Peyer's patch (tissue), 4 donors: ENCODE results near the gene POLDIP3. TPM values are rescaled to one million over a fixed set of nuclear protein-coding genes. Genes with fewer than 3 reads are reported as not detected.

Experiments used
- DNase-seq, 3 donors: peaks; one replicate each; pipeline ENCODE4 v3.0.0-alpha.2; 2017 to 2019
- H3K27ac ChIP-seq, 4 donors: fragments of 200-600 bp; sonication (generic); one replicate each; pipeline ENCODE4 v1.5.1; 2016 to 2019
- H3K27me3 ChIP-seq, 2 donors: fragments of 200-600 bp; sonication (generic); one replicate each; pipeline ENCODE4 v1.5.1; 2019
- H3K36me3 ChIP-seq, 3 donors: fragments of 200-600 bp; sonication (generic); one replicate each; pipeline ENCODE4 v1.5.1; 2016 to 2019
- H3K4me1 ChIP-seq, 4 donors: fragments of 200-600 bp; sonication (generic); one replicate each; pipeline ENCODE4 v1.5.1; 2016 to 2019
- H3K4me3 ChIP-seq, 4 donors: fragments of 200-600 bp; sonication (generic); 1 replicate in 3 of 4; 2 replicates in 1 of 4; pipeline ENCODE4 v1.5.1; 2016 to 2019; ENCODE audit warnings: mild to moderate bottlenecking in 1 of 4
- H3K9me3 ChIP-seq, 4 donors: fragments of 200-600 bp; sonication (generic); one replicate each; pipeline ENCODE4 v1.5.1; 2016 to 2019; ENCODE audit warnings: mild to moderate bottlenecking in 1 of 4
- CTCF ChIP-seq, 6 experiments: fragments of 450-650 bp in 4 of 6; fragments of 200-600 bp in 2 of 6; sonication (generic) in 1 of 6; IDR thresholded peaks; one replicate each; pipeline ENCODE4 v1.5.1; 2017 to 2019; ENCODE audit warnings: antibody characterized with exemption in 6 of 6, mild to moderate bottlenecking in 3 of 6, moderate library complexity in 1 of 6
- POLR2A ChIP-seq, 2 donors: fragments of 450-650 bp; IDR thresholded peaks; one replicate each; pipeline ENCODE4 v1.5.1; 2017; ENCODE audit warnings: antibody characterized with exemption in 2 of 2, mild to moderate bottlenecking in 2 of 2, moderate library complexity in 2 of 2
- total RNA-seq, 4 donors: library from RNA; depleted of rRNA; stranded (reverse); fragments of >200 nt; gene quantifications; one replicate each; pipeline ENCODE4 v1.1.0, GENCODE V29; 2016

The POLDIP3 gene
- total RNA-seq, 4 donors from 2014 or later = 30.3 to 42.9 (median 38.0) TPM

GRCh38 chr22:42626431-42626830 is 11.7 kb upstream of the POLDIP3 start:
- Histone ChIP-seq H3K9me3 (no peaks in the 10 kb centered on the region), H3K27me3 (no peaks in the 10 kb centered on the region), H3K4me1 (peaks cover 0 to 21% (median 10%) of the 10 kb centered on the region in 4 donors), H3K4me3 (no peak overlapping the region), H3K27ac (no peak overlapping the region), H3K36me3 (peaks cover 0 to 88% (median 0%) of the 10 kb centered on the region in 3 donors)
- TF ChIP-seq POLR2A (IDR thresholded peaks at IDR 0.05) (no peak), CTCF (IDR thresholded peaks at IDR 0.05) (no peak)
- no peak for DNase-seq

- H3K4me3 ChIP-seq = no peak overlapping the region
- no peak overlapping the region for H3K27ac ChIP-seq
- peaks cover 0 to 22% (median 14%) of the 10 kb centered on the region in 4 donors for H3K4me1 ChIP-seq
- no peak for DNase-seq
- H3K27me3 ChIP-seq = no peaks in the 10 kb centered on the region
- H3K36me3 ChIP-seq = peaks cover 0 to 78% (median 0%) of the 10 kb centered on the region in 3 donors
- no peaks in the 10 kb centered on the region for H3K9me3 ChIP-seq
- no peak for TF ChIP-seq CTCF (IDR thresholded peaks at IDR 0.05)
- TF ChIP-seq POLR2A (IDR thresholded peaks at IDR 0.05) = no peak
Observed at GRCh38 chr22:42625416-42625815, 10.7 kb upstream of the POLDIP3 start.

GRCh38 chr22:42624551-42625106 is 9.9 kb upstream of the POLDIP3 start:
- no peak for TF ChIP-seq CTCF (IDR thresholded peaks at IDR 0.05)
- TF ChIP-seq POLR2A (IDR thresholded peaks at IDR 0.05) = no peak
- peaks cover 0 to 74% (median 0%) of the 10 kb centered on the region in 3 donors for H3K36me3 ChIP-seq
- DNase-seq = no peak

GRCh38 chr22:42623756-42624441 is 9.2 kb upstream of the POLDIP3 start:
- DNase-seq = no peak
- Histone ChIP-seq H3K27me3 (no peaks in the 10 kb centered on the region), H3K36me3 (peaks cover 0 to 74% (median 0%) of the 10 kb centered on the region in 3 donors), H3K4me3 (no peak overlapping the region), H3K4me1 (peaks cover 0 to 22% (median 15%) of the 10 kb centered on the region in 4 donors), H3K27ac (peak overlapping the region in 3 of 4 donors; percentile 46 to 74 (median 67)), H3K9me3 (no peaks in the 10 kb centered on the region)
- TF ChIP-seq CTCF (IDR thresholded peaks at IDR 0.05) = no peak
- no peak for TF ChIP-seq POLR2A (IDR thresholded peaks at IDR 0.05)

More at GRCh38 chr22:42624551-42625106, 9.9 kb upstream of the POLDIP3 start:
- peaks cover 0 to 22% (median 15%) of the 10 kb centered on the region in 4 donors for H3K4me1 ChIP-seq
- H3K4me3 ChIP-seq = no peak overlapping the region
- H3K27me3 ChIP-seq = no peaks in the 10 kb centered on the region
- H3K9me3 ChIP-seq = no peaks in the 10 kb centered on the region
- H3K27ac ChIP-seq = peak overlapping the region in 1 of 4 donors; percentile 74

- Histone ChIP-seq H3K27me3 (no peaks in the 10 kb centered on the region), H3K4me3 (peak overlapping the region in 1 of 4 donors; percentile 9), H3K36me3 (peaks cover 0 to 71% (median 0%) of the 10 kb centered on the region in 3 donors), H3K27ac (peak overlapping the region in 3 of 4 donors; percentile 46 to 74 (median 67)), H3K4me1 (peaks cover 0 to 22% (median 15%) of the 10 kb centered on the region in 4 donors), H3K9me3 (no peaks in the 10 kb centered on the region)
- TF ChIP-seq POLR2A (IDR thresholded peaks at IDR 0.05) = no peak
- no peak for TF ChIP-seq CTCF (IDR thresholded peaks at IDR 0.05)
- peak in 2 of 3 donors; percentile 77 to 87 for DNase-seq
Observed at GRCh38 chr22:42623301-42623751, 8.6 kb upstream of the POLDIP3 start.
